ENCODE data around the gene AMT.
"Not testable (repeated sequence)": the region's sequence is repeated elsewhere in the genome, so short reads cannot be mapped to it uniquely, and the experiment has no call there.

AMT gene

DNA sequence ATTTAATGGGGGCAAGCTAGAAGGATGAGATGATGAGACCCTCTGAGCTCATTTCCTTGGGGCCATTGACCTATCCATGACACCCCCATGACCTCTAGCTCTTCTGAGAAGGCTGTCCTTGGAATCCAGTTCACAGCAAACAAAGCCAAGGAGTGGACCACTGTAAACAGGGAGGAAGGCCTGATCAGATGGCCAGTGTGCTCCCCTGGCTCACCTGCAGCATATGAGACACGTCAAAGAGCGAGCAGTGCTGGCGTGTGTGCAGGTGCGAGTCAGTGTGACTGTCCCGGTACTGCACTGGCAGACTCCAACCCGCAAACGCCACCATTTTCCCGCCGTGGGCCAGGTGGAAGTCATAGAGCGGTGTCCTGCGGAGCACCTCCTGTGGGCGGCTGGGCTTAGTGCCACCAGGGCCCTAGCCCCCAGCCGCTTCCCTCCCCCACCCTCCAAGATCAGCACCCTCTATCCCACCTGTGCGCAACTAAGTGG lies 339 bp downstream of the AMT start:
- no peak for DNase-seq

DNA sequence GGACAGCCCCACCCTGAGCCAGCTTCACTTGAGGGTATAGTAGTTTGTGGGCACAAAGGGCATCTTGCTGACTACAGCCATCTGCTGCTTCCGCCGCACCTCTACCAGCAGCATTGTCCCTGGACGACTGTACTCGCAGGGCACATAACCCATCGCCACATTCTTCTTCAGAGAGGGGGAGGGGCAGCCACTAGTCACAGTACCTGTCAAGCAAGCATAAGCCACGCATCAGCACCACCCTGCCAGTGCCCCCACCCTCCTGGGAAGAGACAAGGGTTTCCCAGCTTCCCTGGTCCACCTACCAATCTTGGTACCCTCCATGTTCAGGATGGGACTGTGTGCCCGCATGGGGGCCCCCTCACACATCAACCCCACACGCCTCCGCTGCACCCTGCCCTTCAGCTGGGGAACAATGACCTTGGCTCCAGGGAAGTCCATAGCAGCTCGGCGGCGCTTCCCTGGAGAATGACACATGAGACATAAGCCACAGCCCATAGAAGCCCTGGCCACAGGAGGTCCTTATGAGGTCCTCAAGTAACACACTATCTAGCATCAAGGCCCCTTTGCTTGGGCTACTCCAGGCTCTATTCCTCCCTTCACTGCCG lies 4.7 kb downstream of the AMT start:
- DNase-seq, result no peak

DNA sequence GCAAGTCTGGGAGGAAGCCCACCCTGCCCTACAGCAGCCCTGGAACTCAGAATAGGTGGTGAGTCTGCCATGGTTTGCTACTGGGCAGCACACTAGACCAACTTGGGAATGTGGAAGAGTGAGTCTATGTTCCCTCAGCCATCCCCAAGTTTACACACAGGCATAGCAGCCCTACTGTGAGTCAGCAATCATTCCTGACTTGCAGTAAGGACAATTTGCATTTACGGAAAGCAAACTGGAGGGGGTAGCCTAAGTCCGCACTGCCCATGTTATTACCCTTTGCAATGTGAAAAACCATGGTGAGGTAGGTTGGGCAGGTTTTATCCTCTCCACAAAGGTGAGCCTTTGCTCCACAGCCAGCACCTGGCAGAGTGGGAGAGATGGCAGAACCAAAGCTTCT lies 5.4 kb downstream of the AMT start:
- no peak for DNase-seq

DNA sequence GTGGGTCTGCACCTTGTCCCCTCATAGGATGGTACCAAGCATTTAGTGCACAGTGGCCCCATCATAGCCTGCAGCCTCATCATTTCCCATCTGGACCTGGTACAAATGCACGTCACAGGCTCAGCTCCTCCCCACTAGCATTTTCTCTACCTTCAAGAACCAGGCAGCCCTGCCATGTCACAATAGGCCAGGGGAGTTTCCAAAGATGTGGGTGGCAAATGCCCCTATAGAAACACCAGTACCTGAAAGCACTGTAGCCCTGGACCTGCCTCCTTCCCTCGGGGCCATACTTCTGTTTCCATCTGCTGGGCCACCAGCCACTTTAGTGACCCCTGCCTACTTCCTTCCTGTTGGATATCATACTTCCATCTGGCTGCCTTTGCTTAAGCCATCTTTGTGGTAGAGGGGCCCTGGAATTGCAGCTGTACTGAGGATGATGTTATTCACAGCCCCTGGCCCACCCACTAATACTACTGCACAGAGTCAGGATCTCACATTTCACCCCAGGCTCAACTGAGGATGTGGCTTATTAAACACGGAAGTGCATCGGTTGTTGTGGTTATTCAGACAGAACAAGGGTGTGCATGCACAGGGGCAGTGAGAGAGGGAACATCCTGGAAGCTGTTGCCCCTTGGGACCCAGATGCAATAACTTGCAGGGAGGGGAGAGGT lies 6.2 kb downstream of the AMT start:
- DNase-seq, result peak; percentile 33

DNA sequence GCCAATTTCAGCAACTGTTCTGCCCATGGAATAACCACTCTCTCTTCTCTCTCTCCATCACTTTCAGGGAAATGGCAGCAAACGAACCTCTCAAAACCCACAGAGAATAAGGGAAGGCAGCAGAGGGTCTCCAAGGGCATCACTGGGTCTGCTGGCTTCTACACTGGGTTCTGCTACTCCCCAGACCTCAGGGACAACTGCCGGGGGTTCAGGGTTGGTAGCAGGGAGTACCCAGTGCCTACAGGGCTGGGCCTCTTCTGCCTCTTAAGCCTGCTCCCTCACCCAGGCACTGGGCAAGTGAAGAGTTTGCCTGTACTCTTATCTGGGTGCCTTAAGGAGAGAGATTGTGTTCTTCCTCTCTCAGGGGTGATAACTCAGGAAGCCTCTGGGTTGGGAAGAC lies 7.5 kb downstream of the AMT start:
- DNase-seq, result no peak

DNA sequence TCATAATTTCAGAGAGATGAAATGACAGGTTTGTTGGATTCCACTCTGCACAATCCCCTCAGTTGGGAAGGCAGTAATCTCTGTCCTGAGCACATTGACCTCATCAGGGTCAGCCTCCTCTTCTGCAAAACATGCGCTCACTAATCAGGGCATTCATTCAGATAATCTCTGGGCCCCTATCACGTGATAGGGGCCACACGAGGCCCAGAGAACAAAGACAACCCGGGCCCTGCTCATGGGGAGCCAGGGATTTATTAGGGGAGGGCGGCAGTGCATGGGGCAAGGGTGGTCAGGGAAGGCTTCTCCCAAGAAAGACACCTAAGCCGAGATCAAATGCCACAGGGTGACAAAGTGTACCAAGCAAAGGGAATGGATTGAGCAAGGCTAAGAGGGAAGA lies 8.9 kb downstream of the AMT start:
- no peak for DNase-seq

DNA sequence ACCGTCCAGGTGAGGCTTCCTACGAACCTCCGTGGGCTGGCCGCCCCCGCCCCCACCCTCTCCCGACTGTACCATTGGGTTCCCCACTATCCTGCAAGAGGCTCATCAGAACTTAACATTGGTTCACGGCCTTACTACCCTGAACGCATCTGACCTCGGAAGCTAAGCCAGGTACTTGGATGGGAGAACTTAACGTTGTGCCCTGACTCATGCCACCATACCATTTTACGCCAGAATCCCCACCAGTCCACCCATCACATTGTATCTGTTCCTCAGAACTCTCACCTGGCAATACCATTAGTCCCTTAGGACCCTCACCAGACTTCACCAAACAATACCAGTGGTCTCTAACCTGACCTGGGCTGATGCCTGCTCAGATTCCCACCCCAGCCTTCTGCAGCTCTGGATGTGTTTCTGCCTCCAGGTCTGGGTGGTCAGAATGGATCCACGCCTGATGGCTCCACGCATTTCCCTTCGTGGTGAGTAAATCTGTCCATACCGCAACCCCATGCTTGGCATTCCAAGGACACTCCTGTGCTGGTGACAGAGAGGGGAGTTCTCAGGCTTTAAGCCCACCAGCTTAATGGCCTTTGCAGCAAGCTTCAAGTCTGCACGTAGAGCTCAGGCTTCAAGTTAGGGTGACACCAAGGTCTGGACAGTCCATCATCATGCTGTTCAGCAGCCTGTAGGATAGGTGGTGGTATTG lies 9.5 kb downstream of the AMT start:
- no peak for DNase-seq

DNA sequence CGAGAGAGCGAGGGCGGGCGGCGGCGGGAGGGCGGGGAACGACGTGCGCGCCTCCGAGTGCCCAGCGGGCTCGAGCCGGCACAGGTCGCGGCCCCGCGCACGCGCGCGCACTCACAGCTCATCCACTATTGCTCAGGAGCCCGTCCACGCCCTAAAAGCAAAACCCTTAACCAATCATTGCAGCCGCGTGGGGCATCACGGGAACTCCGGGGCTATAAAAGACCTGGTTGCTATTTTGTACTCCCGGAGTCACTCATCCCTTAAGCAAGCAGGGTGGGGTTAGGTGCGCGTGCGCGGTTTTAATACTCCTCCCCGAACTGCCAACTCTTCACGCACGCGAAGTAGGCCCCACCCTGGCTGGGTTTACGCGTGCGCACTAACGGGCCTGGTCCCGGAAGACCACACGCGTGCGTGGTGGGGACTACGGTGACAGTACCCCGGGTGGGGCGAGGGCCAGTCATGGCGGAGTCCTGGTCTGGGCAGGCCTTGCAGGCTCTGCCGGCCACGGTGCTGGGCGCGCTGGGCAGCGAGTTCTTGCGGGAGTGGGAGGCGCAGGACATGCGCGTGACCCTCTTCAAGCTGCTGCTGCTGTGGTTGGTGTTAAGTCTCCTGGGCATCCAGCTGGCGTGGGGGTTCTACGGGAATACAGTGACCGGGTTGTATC lies 10.2 kb downstream of the AMT start, which contains the start of the genes RHOA and TCTA:
RHOA (minus strand) TSS at position 9 of the 664 bp plus-strand sequence. CDS start 36,387 bp downstream, outside the sequence.
TCTA (plus strand) TSS at position 456 of the 664 bp plus-strand sequence; CDS start at position 460, 4 bp downstream.
- DNase-seq, result peak; percentile 98

DNA sequence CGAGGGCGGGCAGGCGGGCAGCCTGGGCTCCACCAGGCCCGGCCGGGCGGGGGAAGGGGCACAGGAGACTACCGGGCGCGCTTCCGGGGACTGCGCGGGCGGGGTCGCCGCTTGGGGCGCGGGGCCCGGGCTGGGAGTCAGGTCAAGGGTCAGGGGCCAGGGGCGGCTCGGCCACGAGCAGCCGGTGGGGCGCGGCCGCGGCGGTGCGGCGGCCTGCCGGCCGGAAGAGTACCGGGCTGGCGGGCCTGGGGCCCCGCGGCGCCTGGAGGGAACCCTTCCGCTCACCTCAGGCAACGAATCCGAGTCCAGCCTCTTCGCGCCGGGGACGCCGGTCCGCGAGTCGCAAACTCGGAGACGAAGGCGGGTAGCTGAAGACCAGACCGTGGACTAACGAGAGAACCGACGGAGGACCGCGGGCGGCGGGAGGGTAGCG lies 10.7 kb downstream of the AMT start:
- no peak for DNase-seq

DNA sequence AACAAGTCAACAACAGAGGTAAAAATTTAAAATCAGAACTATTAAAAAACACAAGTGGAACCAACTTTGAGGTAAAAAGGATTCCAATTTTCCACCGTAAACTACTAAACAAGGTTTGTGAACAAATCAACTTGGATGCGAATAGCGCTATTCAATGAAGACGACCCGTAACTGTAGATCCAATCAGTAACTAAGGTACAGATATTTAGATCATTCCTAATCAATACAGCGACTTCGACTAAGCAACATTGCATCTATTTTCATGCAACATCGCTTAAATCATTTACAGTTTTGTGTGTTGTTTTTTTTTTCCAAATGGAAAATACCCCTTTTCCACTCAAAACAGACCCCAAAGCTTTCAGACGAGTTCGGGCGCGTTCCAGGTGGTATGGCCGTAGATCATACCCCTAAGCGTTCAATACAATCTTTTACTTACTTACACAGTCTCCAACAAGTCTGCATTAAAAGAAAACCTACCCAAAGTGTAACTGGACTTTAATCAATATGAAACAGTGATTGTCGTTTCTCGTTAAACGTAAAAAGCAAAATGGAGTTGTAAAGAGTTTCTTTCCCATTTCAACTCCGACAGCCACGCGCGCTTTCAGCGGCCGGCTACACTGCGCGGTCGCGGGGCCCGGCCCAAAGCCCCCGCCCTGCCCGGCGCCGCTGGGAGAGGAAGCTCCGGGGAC lies 11.3 kb downstream of the AMT start:
- DNase-seq, result no peak

DNA sequence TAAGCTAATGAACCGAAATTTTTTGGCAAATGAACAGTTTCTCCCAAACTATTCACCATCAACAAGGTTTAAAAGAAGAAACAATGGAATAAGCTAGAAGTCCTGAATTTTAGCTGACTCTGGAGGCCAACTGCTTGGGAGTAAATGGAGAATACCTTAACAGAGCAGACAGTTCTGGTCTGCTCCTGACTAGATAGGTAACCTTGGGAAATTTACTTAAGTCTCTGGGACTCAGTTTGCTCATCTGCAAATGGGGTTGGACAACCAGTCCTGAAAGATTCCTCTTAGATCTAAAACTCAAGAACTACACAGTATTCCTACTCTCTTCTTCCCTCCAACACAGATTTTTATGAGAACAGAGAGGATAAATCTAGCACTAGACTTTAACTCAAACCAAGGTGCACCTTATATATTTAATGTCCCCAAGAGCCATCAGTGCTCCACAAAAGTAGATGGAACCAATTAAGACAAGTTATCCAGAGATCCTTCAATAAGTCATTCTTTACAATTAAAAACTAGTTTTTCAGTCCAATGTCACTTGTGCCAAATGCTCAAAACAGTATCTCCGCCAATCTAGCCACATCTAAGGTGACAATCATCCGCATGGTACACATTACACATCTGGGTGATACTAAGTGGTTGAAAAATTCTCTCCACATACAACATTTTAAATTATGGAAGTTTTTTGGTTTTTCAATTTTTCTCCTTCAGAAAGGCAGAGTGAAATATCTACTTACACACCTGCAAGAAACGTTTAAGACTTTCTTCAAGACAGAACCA lies 12.0 kb downstream of the AMT start:
- no peak for DNase-seq

DNA sequence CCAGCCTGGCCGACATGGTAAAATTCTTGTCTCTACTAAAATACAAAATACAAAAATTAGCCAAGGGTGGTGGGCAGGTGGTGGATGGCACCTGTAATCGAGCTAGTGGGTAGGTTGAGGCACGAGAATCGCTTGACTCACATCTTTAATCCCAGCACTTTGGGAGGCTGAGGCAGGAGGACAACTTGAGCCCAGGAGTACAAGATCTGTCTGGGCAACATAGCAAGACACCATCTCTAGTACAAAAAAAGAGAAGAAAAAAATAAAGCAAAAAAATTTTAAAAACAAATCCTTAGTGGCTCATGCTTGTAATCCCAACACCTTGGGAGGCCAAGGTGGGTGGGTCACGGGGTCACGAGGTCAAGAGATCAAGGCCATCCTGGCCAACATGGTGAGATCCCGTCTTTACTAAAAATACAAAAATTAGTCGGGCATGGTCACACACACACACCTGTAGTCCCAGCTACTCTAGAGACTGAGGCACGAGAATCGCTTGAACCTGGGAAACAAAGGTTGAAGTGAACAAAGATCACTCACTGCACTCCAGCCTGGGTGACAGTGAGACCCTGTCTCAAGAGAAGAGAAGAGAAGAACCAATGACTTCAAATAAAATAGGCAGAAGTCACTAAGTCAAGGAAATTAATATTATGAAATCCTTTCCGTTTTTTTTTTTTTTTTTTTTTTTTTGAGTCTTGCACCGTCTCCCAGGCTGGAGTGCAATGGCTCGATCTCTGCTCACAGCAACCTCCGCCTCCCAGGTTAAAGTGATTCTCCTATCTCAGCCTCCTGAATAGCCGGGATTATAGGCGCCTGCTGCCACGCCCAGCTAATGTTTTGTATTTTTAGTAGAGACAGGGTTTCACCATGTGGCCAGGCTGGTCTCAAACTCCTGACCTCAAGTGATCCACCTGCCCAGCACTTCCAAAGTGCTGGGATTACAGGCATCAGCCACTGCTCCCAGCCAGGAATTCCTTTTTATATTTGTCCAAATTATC lies 15.4 kb downstream of the AMT start:
- DNase-seq, result no peak

DNA sequence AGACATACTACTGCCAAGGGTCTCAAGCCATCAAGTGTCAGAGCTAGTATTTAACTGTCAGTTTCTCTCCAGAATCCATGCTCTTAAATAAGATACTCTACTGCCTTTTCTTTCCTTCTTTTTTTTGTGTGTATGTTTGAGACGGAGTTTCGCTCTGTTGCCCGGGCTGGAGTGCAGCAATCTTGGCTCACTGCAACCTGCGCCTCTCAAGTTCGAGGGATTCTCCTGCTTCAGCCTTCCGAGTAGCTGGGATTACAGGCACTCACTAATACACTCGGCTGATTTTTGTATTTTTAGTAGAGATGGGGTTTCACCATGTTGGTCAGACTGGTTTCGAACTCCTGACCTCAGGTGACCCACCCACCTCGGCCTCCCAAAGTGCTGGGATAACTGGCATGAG lies 16.7 kb downstream of the AMT start:
- not testable (repeated sequence) for DNase-seq

DNA sequence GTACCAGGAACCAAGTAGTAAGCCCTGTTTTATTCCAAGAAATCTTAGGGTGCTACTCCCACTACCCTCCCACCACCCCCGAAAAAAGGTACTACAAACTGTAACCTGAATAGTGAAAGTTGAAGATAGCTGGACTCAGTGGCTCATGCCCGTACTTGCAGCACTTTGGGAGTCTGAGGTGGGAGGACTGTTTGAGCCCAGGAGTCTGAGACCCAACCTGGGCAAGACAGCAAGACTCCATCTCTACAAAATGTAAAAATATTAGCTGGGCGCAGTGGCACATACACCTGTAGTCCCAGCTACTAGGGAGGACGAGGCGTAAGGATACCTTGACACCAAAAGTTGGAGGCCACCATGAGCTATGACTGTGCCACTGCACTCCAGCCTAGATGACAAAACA lies 18.4 kb downstream of the AMT start:
- no peak for DNase-seq

DNA sequence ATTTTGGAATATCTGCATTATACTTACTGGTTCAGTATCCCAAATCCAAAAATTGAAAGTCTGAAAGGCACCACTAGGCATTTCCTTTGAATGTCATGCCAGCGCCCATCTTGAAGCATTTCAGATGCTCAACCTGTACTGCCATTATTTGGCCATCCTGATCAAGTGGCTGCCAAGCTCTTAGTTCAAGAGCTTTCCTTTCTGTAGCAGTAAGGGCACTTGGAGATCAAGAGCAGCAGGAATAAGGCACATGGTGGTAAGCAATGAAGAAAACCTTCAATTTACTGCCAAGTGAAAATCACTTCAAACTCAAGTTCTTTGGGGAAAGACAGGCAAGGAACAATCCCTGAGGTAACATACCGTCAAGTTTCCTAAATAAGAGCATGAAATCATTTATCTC lies 20.5 kb downstream of the AMT start:
- DNase-seq, result no peak

DNA sequence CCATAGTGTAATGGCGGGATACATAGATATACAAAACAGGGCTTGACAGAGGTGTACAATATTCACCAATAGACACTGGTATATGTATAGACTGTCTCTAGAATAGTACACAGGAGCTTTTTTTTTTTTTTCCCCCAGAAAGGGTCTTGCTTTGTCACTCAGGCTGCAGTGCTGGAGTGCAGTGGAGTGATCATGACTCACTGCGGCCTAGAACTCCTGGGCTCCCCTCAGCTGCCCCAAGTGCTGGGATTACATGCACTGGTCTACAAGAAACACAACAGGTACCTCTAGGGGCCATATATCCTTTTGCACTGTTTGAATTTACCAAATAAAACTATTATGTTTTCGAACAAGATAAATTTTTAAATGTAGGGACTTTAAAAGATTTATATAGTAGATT lies 22.8 kb downstream of the AMT start:
- no peak for DNase-seq

DNA sequence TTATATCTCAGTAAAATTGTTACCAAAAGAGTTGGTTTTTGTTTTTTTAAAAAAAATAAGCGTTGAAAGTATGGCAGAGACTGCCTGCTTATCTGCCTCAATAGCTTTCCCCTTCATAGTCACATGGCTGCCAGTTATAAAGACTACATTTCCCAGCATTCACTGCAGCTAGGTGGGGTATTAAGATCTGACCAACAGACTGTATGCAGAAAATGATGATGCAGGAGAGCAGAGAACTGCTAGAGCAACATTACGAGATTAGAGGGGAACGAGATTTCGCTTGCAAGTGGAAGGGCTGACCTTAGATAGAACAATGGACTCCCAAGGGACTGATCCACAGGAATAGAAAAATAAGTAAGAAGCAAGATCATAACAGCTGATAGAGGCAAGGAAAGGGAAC lies 24.8 kb downstream of the AMT start:
- no peak for DNase-seq

DNA sequence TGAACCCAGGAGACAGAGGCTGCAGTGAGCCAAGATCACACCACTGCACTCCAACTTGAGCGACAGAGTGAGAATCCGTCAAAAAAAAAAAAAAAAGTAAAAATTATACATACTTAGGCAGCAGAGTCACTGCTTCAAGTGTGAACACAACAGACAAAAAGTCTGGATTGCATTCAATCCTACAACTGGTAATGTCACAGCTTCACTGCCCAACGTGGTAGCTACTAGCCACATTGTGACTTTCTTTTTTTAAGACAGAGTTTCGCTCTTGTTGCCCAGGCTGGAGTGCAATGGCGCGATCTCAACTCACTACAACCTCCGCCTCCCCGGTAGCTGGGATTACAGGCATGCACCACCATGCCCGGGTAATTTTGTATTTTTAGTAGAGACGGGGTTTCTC lies 31.0 kb downstream of the AMT start:
- not testable (repeated sequence) for DNase-seq

DNA sequence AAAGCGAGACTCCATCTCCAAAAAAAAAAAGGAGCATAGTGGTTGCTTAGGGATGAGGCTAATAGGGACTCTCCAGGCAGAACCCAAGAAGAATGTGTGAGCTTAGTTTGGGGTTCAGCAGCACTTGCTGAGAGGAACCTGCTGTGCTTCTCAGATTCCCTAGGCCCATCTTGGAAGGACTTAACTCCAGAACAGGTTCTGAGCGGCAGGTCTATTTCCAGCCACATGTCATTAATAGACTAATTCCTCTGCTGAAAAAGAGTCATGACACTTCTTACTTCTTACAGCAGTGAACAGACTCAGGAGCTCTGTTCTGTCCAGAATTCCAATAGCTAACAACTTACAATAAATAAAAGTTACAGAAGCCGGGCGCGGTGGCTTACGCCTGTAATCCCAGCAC lies 33.0 kb downstream of the AMT start:
- DNase-seq, result no peak

DNA sequence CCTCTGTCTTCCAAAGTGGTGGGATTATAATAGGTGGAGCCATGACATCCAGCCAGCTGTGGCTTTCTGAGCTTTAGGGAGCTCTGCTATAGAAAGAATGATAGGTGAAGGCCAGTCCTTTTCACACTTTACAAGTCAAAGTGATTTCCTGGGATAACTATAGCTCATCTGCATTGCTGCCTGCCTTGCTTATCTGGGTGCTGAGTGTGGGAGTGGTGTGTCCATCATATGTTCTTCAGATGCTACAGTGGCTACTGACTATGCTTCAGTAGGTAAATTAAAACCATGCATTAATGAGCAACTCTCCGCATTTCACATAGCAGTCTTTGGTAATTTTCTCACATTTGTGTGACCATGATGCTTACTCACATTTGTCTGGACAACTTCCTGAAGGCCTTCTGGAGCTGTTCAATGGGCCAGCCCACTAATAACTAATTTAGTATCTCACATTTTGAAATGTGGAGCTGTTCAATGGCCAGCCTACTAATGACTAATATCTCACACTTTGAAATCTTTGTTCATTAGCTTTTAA lies 33.9 kb downstream of the AMT start:
- DNase-seq, result no peak

Data from activated CD4-positive, alpha-beta T cell treated with anti-CD3 and anti-CD28 coated beads for 1 hour (primary cell).